ENCODE data around the gene ERGIC3. TPM values are rescaled to one million over a fixed set of nuclear protein-coding genes. Genes with fewer than 3 reads are reported as not detected.
"Not testable (repeated sequence)": the region's sequence is repeated elsewhere in the genome, so short reads cannot be mapped to it uniquely, and the experiment has no call there.

ERGIC3 gene
- total and polyA plus RNA-seq, 2 donors (not counting 3 experiments of a cell fraction or from before 2014, with no cell fraction given): 203 to 419 TPM

GRCh38 chr20:35517125-35517524 is 24.8 kb upstream of the ERGIC3 start:
- Histone ChIP-seq H3K9me1 (replicated peaks; ENCODE audit: control insufficient read depth, extremely low read depth, insufficient read depth, low read length) (no peaks in the 10 kb centered on the region), H3K79me2 (ENCODE audit: control insufficient read depth, insufficient read depth, low read length) (no peaks in the 10 kb centered on the region), H3K9me3 (replicated peaks; ENCODE audit: control insufficient read depth, insufficient read depth, low read length) (no peaks in the 10 kb centered on the region), H3K4me1 (ENCODE audit: control insufficient read depth, extremely low read depth, insufficient read depth, low read length) (no peaks in the 10 kb centered on the region), H3K27ac (ENCODE audit: insufficient read depth, low read depth, low read length) (no peak overlapping the region), H3K27me3 (ENCODE audit: control insufficient read depth in 2 of 2, insufficient read depth in 2 of 2, low read length in 2 of 2) (no peaks in the 10 kb centered on the region), H3K36me3 (ENCODE audit: control insufficient read depth in 2 of 2, extremely low read depth in 1 of 2, insufficient read depth in 2 of 2, low read length in 2 of 2) (peaks cover 0 to under 1% of the 10 kb centered on the region in 2 experiments), H2AFZ (ENCODE audit: low read depth, low read length) (no peak overlapping the region), H4K20me1 (replicated peaks; ENCODE audit: control insufficient read depth, extremely low read depth, insufficient read depth, low read length) (no peaks in the 10 kb centered on the region), H3K9ac (replicated peaks; ENCODE audit: extremely low read depth, insufficient read depth, low read length) (no peak overlapping the region), H3K4me3 (replicated peaks in 1 of 3; ENCODE audit: insufficient read depth in 1 of 3, low read depth in 1 of 3, low read length in 3 of 3) (no peak overlapping the region), H3K4me2 (ENCODE audit: insufficient read depth, low read length) (no peak overlapping the region)
- no peak for DNase-seq (ENCODE audit: low read depth, low spot score)
- ChIA-PET POLR2A (no interaction called here), CTCF (interaction anchor here (1.5 to 2.8 kb wide), 2 partner anchors 18 to 159 kb away, joined by 3 to 9 read pairs; no protein-coding TSS in a partner anchor)
- BruUV-seq (replicated peaks): no TSS peak
- TF ChIP-seq CTCF (IDR thresholded peaks at IDR 0.05; ENCODE audit: extremely low read depth in 1 of 2, insufficient read depth in 1 of 2, low read depth in 1 of 2, low read length in 2 of 2) (no peak), MAX (IDR thresholded peaks at IDR 0.05; ENCODE audit: insufficient read depth, insufficient read length) (no peak), MYC (IDR thresholded peaks at IDR 0.05; ENCODE audit: low read depth, low read length) (no peak), FOS (IDR thresholded peaks at IDR 0.05; ENCODE audit: borderline replicate concordance, insufficient read depth, low read length) (no peak), POLR2AphosphoS5 (IDR thresholded peaks at IDR 0.05; ENCODE audit: insufficient read depth, low read depth, low read length) (no peak), GATA2 (IDR thresholded peaks at IDR 0.05; ENCODE audit: insufficient read depth, insufficient read length, low read depth, low read length) (no peak), JUN (IDR thresholded peaks at IDR 0.05; ENCODE audit: borderline replicate concordance, insufficient read depth, insufficient read length, low read depth) (no peak), EZH2 (IDR thresholded peaks at IDR 0.05; ENCODE audit: borderline replicate concordance, low read depth, low read length, severe bottlenecking) (no peak), POLR2A (IDR thresholded peaks at IDR 0.05; ENCODE audit: low read depth, low read length) (no peak)
- no peak for FAIRE-seq
- dilution Hi-C loops (cut with MboI; ENCODE audit: extremely low pct_ligation_motif_present, low sequenced_read_pairs): no loop called here
- intact Hi-C loops (cut with micrococcal nuclease): loop anchor here (10.0 kb wide), 2 partner anchors 98 to 178 kb away; partner anchors contain the start of genes NFS1, ROMO1 and SPAG4

DNA sequence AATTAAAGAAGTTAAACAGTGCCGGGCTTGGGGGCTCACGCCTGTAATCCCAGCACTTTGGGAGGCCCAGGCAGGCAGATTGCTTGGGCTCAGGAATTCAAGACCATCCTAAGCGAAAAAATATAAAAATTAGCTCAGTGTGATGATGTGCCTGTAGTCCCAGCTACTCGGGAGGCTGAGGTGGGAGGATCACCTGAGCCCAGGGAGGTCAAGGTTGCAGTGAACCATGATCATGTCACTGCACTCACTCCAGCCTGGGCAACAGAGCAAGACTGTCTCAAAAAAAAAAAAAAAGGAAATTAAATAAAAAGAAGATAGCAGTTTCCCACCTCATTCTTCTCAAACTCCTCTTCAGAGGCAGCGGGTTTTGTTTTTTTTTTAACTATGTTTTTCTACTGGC is 24.1 kb upstream of the ERGIC3 start:
- dilution Hi-C loops (cut with MboI; ENCODE audit: extremely low pct_ligation_motif_present, low sequenced_read_pairs): not testable (repeated sequence)
- intact Hi-C loops (cut with micrococcal nuclease): loop anchor here (10.0 kb wide), 2 partner anchors 97 to 177 kb away; partner anchors contain the start of genes NFS1, ROMO1 and SPAG4

More for the DNA sequence above, 24.1 kb upstream of the ERGIC3 start:
- POLR2A ChIA-PET; H3K79me2 ChIP-seq (ENCODE audit: control insufficient read depth, insufficient read depth, low read length); H3K4me3 ChIP-seq (replicated peaks in 1 of 3; ENCODE audit: insufficient read depth in 1 of 3, low read depth in 1 of 3, low read length in 3 of 3); H3K9me3 ChIP-seq (replicated peaks; ENCODE audit: control insufficient read depth, insufficient read depth, low read length); H3K9me1 ChIP-seq (replicated peaks; ENCODE audit: control insufficient read depth, extremely low read depth, insufficient read depth, low read length); H2AFZ ChIP-seq (ENCODE audit: low read depth, low read length); BruUV-seq (replicated peaks); H3K9ac ChIP-seq (replicated peaks; ENCODE audit: extremely low read depth, insufficient read depth, low read length); H3K27me3 ChIP-seq (ENCODE audit: control insufficient read depth in 2 of 2, insufficient read depth in 2 of 2, low read length in 2 of 2); FAIRE-seq; DNase-seq (ENCODE audit: low read depth, low spot score); H3K27ac ChIP-seq (ENCODE audit: insufficient read depth, low read depth, low read length); H3K36me3 ChIP-seq (ENCODE audit: control insufficient read depth in 2 of 2, extremely low read depth in 1 of 2, insufficient read depth in 2 of 2, low read length in 2 of 2); H4K20me1 ChIP-seq (replicated peaks; ENCODE audit: control insufficient read depth, extremely low read depth, insufficient read depth, low read length); H3K4me1 ChIP-seq (ENCODE audit: control insufficient read depth, extremely low read depth, insufficient read depth, low read length); H3K4me2 ChIP-seq (ENCODE audit: insufficient read depth, low read length): not testable (repeated sequence)
- CTCF ChIA-PET: interaction anchor here (1.5 to 2.8 kb wide), 2 partner anchors 19 to 158 kb away, joined by 3 to 9 read pairs; no protein-coding TSS in a partner anchor
